Fibroblast of mammary gland (primary cell): ENCODE data around the gene TP53I11.

Experiments used
- DNase-seq: peaks from one replicate; pipeline ENCODE4 v3.0.0-alpha.2; 2010; ENCODE audit warnings: low read depth
- H3K4me3 ChIP-seq: 2 replicates; pipeline ENCODE4 v1.5.1; 2011; ENCODE audit warnings: low read depth, mild to moderate bottlenecking, low read length, moderate library complexity; ENCODE audit not compliant: control insufficient read depth
- TF ChIP-seq, protein P1 (sequence below): conservative IDR thresholded peaks from 2 replicates; pipeline ENCODE4 v1.5.1; 2011; ENCODE audit warnings: low read depth, low read length, inconsistent platforms; ENCODE audit not compliant: control insufficient read depth, insufficient read depth

The TP53I11 gene

DNA sequence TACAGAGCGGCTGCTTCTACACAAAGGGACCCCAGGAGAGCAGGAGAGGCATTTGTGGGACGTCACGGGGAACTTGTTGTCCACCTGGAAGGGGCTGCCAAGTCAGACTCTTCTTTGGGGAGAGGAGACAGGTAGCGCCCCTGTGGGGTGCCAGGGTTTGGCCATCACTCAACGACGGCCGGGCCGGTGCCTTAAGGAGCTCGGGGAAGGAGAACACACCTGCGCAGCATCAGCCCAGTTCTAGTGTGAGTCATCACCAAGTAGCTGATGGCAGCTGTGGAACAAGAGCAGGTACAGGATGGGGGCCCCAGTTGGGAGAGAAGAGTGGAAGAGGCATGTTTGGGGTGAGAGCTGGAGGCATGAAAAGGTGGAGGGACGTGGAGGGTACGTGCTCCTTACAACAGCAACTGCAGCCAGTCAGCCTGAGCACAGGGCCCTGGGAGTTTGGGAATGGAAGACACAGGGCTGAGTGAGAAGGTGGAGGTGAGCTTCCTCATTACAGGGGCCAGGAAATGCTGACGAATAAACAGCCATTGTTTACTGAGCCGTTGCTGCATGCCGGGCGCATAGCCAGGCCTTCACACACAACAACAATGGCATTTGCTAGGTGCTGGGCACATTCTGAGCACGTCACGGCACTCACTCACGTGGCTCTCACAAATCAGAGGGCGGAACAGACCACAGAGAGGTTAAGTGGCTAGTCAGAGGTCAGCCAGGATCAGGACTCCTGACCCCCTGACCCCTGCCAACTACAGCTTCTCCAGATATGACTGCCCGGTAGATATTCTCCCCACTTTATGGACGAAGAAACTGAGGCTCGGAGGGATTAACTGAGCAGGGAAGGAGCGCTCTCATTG lies 29.1 kb upstream of the TP53I11 start:
- H3K4me3 ChIP-seq, result no peak overlapping the region
- TF ChIP-seq, protein P1, sequence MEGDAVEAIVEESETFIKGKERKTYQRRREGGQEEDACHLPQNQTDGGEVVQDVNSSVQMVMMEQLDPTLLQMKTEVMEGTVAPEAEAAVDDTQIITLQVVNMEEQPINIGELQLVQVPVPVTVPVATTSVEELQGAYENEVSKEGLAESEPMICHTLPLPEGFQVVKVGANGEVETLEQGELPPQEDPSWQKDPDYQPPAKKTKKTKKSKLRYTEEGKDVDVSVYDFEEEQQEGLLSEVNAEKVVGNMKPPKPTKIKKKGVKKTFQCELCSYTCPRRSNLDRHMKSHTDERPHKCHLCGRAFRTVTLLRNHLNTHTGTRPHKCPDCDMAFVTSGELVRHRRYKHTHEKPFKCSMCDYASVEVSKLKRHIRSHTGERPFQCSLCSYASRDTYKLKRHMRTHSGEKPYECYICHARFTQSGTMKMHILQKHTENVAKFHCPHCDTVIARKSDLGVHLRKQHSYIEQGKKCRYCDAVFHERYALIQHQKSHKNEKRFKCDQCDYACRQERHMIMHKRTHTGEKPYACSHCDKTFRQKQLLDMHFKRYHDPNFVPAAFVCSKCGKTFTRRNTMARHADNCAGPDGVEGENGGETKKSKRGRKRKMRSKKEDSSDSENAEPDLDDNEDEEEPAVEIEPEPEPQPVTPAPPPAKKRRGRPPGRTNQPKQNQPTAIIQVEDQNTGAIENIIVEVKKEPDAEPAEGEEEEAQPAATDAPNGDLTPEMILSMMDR, result no peak
- no peak for DNase-seq

DNA sequence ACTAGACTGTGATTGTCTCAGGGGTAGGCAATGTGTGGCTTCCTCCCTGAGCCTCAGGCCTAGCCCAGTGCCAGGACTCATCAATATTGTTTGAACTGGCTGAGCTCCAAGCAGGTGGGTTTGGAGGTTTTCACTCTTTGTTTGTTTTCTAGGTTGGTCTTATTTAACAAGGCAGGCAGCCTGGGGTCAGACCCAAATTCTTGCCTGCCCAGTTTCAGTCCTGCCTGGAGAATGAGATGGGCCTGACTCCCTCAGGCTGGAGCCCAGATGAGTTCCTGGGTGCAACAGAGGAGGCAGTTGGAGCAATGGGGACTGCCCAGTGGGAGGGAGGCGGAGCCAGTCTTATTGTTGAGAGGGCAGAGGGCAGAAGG lies 28.3 kb upstream of the TP53I11 start:
- TF ChIP-seq, protein P1, result no peak
- DNase-seq, result no peak
- H3K4me3 ChIP-seq, result no peak overlapping the region

DNA sequence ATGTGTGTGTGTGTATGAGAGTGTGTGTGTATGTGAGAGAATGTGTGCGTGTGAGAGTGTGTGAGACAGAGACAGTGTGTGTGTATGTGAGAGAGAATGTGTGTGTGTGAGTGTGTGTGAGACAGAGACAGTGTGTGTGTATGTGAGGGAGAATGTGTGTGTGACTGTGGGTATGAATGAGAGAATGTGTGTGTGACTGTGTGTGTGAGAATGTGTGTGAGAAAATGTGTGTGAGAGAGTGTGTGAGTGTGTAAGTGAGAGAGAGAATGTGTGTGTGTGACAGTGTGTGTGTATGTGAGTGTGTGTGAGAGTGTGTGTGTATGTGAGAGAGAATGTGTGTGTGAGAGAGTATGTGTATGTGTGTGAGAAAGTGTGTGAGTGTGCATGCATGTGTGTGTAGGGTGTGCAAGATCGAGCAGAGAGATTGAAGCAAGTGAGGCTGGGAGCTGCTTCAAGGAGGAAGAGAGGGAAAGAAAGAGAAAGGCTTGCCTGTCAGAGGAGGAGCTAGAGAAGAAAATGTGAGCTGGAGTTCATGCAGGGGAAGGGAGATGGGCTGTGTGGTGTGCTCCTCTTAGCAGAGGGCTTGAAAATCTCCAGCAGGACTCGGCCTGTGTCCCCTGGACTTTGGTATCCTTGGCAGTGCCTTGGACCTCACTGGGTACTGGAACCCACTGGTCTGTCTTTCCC lies 27.7 kb upstream of the TP53I11 start:
- TF ChIP-seq, protein P1, result no peak
- DNase-seq, result no peak
- H3K4me3 ChIP-seq, result no peak overlapping the region

DNA sequence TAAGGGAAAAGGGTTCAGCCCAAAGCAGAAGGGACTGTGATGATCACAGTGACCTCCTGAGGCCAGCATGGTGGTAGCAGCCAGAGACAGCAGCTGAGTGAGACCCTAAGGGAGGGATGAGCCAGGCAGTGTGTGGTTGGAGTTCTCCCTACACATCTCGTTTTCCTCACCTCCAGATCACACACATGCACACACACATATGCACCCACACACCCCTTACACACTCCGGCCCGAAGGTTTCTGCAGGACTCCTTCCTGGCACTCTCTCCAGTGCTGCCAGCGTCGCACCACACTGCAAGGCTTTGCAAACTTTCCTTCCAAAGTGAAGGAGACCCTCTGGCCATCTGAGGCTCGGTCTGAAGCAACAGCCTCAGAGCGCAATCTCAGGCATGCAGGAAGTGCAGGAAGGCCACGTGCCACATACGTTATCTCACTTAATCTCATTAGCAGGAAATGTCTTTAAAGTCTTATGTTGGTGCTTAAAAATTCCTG lies 26.9 kb upstream of the TP53I11 start:
- no peak overlapping the region for H3K4me3 ChIP-seq
- TF ChIP-seq, protein P1, result peak; percentile 13
- DNase-seq, result no peak

DNA sequence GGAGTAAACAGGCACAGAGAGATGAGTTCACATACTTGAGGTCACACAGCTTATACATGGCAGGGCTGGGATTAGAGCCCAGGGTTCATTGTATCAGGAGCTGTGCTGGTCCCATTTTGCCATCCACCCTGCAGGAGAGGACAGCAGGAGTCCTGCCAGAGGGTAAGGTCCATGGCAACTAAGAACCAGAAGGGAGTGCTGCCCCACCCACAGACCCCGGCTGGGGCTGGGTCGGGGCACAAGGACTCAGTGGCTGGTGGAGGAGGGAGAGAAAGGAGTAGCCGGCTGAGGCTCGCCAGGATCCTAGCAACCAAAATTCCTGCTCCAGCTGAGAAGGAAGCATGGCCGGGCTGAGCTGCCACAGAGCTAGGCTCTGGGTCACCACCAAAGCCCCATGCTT lies 25.9 kb upstream of the TP53I11 start:
- H3K4me3 ChIP-seq, result no peak overlapping the region
- DNase-seq, result no peak
- TF ChIP-seq, protein P1, result no peak

DNA sequence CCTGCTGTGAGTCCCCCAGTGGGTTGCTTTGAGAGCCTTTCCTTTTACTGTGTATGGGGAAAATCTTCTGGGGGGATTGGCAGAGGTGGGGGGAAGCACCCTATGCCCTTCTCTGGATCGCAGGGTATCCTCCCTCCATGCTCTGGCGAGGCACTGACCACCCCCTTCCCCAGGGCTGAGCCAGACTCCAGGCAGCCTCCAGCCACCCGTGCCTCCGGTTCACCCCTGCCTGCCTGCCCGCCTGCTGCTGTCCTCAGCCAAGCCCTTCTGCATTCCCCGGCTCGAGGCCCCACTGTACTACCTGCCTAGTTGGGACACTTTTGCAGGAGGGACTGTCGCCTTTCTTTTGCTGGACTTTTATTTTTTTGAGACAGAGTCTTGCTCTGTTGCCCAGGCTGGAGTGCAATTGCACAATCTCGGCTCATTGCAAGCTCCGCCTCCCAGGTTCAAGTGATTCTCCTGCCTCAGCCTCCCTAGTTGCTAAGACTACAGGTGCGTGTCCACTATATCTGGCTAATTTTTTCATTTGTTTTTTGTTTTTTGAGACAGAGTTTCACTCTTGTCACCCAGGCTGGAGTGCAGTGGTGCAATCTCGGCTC lies 23.8 kb upstream of the TP53I11 start:
- DNase-seq, result no peak
- TF ChIP-seq, protein P1, result no peak
- H3K4me3 ChIP-seq, result no peak overlapping the region
